Activated CD4-positive, alpha-beta T cell treated with anti-CD3 and anti-CD28 coated beads, Interleukin-2, amount 10 ng/mL, durations not matched to agents 24 days and 14 days (primary cell): ENCODE measurements around the gene SLC35F3. TPM values are rescaled to one million over a fixed set of nuclear protein-coding genes. Genes with fewer than 3 reads are reported as not detected.

Source experiments
- DNase-seq: peaks from one replicate; pipeline ENCODE4 v3.0.0; 2022
- H3K27ac Mint-ChIP-seq: one replicate; pipeline ENCODE4 v1.8.0; 2022; ENCODE audit warnings: mild to moderate bottlenecking, mixed read lengths
- H3K27me3 Mint-ChIP-seq: one replicate; pipeline ENCODE4 v1.8.0; 2022; ENCODE audit warnings: mixed read lengths
- H3K36me3 Mint-ChIP-seq: one replicate; pipeline ENCODE4 v1.8.0; 2022; ENCODE audit warnings: low read depth, mild to moderate bottlenecking, mixed read lengths
- H3K4me1 Mint-ChIP-seq: one replicate; pipeline ENCODE4 v1.8.0; 2021; ENCODE audit warnings: mixed read lengths
- H3K4me3 Mint-ChIP-seq: one replicate; pipeline ENCODE4 v1.8.0; 2022; ENCODE audit warnings: mild to moderate bottlenecking, moderate library complexity, mixed read lengths
- H3K9me3 Mint-ChIP-seq: one replicate; pipeline ENCODE4 v1.8.0; 2021; ENCODE audit warnings: mixed read lengths
- intact Hi-C: fragments of 100-400 bp; cut with micrococcal nuclease; formaldehyde crosslinking; loops from one replicate; pipeline ENCODE4 v1.15.1; 2023
- total RNA-seq: library from RNA; stranded (reverse); gene quantifications from 2 replicates; pipeline ENCODE4 v1.2.3, GENCODE V29; 2022

SLC35F3 gene
- total RNA-seq, 1 donor from 2014 or later: 10.9 TPM

GRCh38 chr1:234094172-234094571, 189.7 kb downstream of the SLC35F3 start:
- no peak overlapping the region for H3K4me3 Mint-ChIP-seq
- intact Hi-C loops: no loop called here

GRCh38 chr1:234096161-234096770, 191.8 kb downstream of the SLC35F3 start:
- Mint-ChIP-seq H3K36me3 (no peaks in the 10 kb centered on the region), H3K4me3 (no peak overlapping the region), H3K27me3 (peaks cover 15% of the 10 kb centered on the region), H3K4me1 (no peaks in the 10 kb centered on the region), H3K9me3 (no peaks in the 10 kb centered on the region), H3K27ac (no peak overlapping the region)
- DNase-seq: no peak
- intact Hi-C loops: no loop called here

More at GRCh38 chr1:234094172-234094571, 189.7 kb downstream of the SLC35F3 start:
- H3K4me1 Mint-ChIP-seq: no peaks in the 10 kb centered on the region
- no peaks in the 10 kb centered on the region for H3K36me3 Mint-ChIP-seq
- no peaks in the 10 kb centered on the region for H3K9me3 Mint-ChIP-seq
- no peak overlapping the region for H3K27ac Mint-ChIP-seq
- DNase-seq: no peak
- peaks cover 14% of the 10 kb centered on the region for H3K27me3 Mint-ChIP-seq

GRCh38 chr1:234102583-234102982, 198.1 kb downstream of the SLC35F3 start:
- Mint-ChIP-seq H3K4me3 (no peak overlapping the region), H3K27ac (no peak overlapping the region), H3K36me3 (no peaks in the 10 kb centered on the region), H3K27me3 (peaks cover 29% of the 10 kb centered on the region), H3K9me3 (no peaks in the 10 kb centered on the region), H3K4me1 (no peaks in the 10 kb centered on the region)
- DNase-seq: no peak
- intact Hi-C loops: no loop called here

DNA sequence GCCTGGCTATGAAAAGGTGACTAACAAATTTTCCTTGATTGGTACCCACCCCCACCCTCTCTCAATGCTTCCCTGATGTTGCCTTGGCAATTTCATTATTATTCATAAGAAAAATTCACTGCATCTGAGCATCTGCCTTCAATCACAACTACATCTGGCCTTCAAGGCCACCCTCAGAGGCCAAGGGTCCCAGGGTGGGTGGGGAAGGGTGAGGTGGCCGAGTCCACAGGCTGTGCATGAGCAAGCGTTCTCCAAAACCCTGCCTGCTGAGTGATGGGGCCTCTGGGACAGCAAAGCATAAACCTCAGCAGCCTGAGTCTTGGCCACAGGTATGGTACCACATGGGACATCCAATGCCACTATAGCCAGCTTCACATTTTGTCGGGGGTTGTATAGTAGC, 198.7 kb downstream of the SLC35F3 start:
- Mint-ChIP-seq H3K9me3 (no peaks in the 10 kb centered on the region), H3K27ac (no peak overlapping the region), H3K4me3 (no peak overlapping the region), H3K36me3 (no peaks in the 10 kb centered on the region), H3K4me1 (no peaks in the 10 kb centered on the region), H3K27me3 (peaks cover 29% of the 10 kb centered on the region)
- DNase-seq: no peak
- intact Hi-C loops: no loop called here

DNA sequence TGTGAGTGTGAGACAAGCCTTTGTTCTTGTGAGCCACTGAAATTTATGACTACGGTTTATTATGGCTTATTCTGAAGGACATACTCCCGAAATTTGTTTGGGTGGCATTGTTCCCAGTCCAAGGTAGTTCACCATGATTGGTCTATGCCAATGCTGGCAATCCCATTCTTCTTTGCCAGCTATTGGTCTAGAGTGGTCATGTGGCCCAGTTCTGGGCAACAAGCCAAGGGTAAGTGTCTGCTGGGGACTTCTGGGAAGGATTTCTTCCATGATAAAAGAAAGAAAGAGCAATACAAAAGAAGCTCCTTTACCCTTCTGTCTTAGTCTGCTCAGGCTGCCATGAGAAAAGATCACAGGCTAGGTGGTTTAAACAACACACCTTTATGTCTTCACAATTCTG, 201.6 kb downstream of the SLC35F3 start:
- peaks cover 43% of the 10 kb centered on the region for H3K27me3 Mint-ChIP-seq
- H3K9me3 Mint-ChIP-seq: no peaks in the 10 kb centered on the region
- DNase-seq: no peak
- H3K36me3 Mint-ChIP-seq: no peaks in the 10 kb centered on the region
- no peak overlapping the region for H3K4me3 Mint-ChIP-seq
- H3K4me1 Mint-ChIP-seq: no peaks in the 10 kb centered on the region
- intact Hi-C loops: no loop called here
- H3K27ac Mint-ChIP-seq: no peak overlapping the region

DNA sequence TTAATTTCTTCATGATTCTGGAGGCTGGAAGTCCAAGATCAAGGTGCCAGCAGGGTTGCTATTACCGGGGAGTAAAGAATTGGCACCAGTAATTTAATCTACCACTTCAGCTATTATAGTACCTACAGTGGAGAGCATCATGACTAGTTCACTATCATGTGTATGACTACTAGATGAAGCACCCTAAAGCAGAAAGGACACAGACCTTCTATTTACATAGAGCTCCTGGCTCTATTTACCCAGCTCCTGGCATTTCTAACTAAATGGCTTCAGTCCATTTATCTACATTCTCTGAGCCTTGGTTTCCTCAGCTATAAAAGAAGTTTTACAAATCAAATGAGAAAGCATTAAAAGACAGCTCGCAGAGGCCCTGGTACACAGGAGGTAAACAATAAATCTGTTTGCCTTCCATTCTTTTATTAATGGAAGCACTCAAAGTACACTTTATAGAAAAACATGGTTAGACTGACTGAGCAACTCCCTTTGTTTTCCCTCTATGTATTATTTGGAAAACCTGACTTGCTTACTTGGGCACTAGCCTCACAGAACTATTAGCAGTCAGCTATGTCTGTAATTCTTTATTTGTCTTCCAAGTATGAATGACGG, 203.0 kb downstream of the SLC35F3 start:
- Mint-ChIP-seq H3K4me1 (no peaks in the 10 kb centered on the region), H3K27me3 (peaks cover 31% of the 10 kb centered on the region), H3K27ac (no peak overlapping the region), H3K9me3 (no peaks in the 10 kb centered on the region), H3K4me3 (no peak overlapping the region), H3K36me3 (no peaks in the 10 kb centered on the region)
- DNase-seq: no peak
- intact Hi-C loops: no loop called here

DNA sequence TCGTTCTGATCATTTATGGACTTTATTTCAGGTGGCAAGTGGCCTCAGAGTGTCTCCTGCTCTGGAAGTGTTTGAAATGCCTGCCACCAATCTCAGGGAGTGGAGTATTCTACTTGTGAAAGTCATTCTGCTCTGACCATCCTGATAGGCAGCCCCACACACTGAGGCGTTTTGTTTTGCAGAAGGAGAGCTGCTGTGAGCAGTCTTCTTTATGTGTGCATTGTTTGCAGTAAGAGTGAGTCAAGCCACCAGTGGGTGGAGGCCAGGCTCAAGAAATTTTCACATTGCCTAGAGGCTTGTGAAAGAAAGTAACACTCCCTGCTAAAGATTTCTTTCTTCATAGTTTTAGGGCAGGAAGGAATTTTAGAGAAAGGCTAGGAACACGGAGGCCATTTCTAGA, 204.4 kb downstream of the SLC35F3 start:
- no peak overlapping the region for H3K4me3 Mint-ChIP-seq
- no peaks in the 10 kb centered on the region for H3K36me3 Mint-ChIP-seq
- H3K27ac Mint-ChIP-seq: no peak overlapping the region
- peaks cover 25% of the 10 kb centered on the region for H3K27me3 Mint-ChIP-seq
- no peaks in the 10 kb centered on the region for H3K4me1 Mint-ChIP-seq
- H3K9me3 Mint-ChIP-seq: no peaks in the 10 kb centered on the region
- intact Hi-C loops: no loop called here
- DNase-seq: no peak

GRCh38 chr1:234109840-234110239, 205.4 kb downstream of the SLC35F3 start:
- Mint-ChIP-seq H3K27me3 (peaks cover 27% of the 10 kb centered on the region), H3K4me3 (no peak overlapping the region), H3K4me1 (peaks cover 2% of the 10 kb centered on the region), H3K9me3 (no peaks in the 10 kb centered on the region), H3K36me3 (no peaks in the 10 kb centered on the region), H3K27ac (no peak overlapping the region)
- no peak for DNase-seq
- intact Hi-C loops: loop anchor here (10.0 kb wide), 2 partner anchors 295 to 365 kb away; partner anchors contain the start of gene TARBP1

- Mint-ChIP-seq H3K4me1 (peaks cover 7% of the 10 kb centered on the region), H3K27me3 (peaks cover 38% of the 10 kb centered on the region), H3K4me3 (no peak overlapping the region), H3K36me3 (no peaks in the 10 kb centered on the region), H3K27ac (no peak overlapping the region), H3K9me3 (no peaks in the 10 kb centered on the region)
- intact Hi-C loops: loop anchor here (10.0 kb wide), 2 partner anchors 293 to 363 kb away; partner anchors contain the start of gene TARBP1
- no peak for DNase-seq
Measured at GRCh38 chr1:234111458-234112142, 207.1 kb downstream of the SLC35F3 start.

DNA sequence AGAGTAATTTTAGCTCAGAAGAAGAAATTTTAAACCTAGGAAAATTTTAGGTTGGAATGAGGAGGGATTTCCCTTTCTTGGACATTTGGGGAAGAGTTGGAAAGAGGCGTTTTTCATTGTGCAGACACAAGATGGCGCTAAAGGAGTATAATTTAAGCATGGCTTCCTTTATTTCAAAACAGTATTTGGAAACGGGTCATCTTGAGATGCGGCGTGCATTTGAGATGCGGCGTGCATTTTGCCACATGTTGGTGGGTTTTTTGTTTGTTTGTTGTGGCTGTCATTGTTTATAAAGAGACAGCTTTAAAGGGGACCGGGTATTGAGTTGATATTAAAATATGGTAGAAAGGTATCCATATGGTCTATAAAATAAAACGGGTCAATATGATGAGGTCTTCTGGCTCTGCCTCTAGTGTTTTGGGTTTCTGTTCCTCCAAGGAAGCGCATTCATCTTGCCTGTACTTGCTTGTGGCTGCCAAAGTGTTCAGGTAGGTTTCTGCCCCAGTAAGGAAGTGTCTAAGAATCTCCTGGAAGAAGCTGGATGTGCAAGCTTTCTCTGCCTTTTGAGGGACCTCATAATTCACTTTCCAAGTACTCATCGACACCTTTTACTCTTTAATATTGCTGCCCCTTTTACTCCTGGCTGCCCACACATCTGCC, 210.3 kb downstream of the SLC35F3 start:
- Mint-ChIP-seq H3K27me3 (peaks cover 32% of the 10 kb centered on the region), H3K36me3 (no peaks in the 10 kb centered on the region), H3K27ac (no peak overlapping the region), H3K4me1 (peaks cover 7% of the 10 kb centered on the region), H3K9me3 (no peaks in the 10 kb centered on the region), H3K4me3 (peak overlapping the region; percentile 57)
- DNase-seq: peak; percentile 76
- intact Hi-C loops: loop anchor here (1.0 to 10.0 kb wide), 4 partner anchors 196 to 360 kb away; partner anchors contain the start of gene TARBP1

DNA sequence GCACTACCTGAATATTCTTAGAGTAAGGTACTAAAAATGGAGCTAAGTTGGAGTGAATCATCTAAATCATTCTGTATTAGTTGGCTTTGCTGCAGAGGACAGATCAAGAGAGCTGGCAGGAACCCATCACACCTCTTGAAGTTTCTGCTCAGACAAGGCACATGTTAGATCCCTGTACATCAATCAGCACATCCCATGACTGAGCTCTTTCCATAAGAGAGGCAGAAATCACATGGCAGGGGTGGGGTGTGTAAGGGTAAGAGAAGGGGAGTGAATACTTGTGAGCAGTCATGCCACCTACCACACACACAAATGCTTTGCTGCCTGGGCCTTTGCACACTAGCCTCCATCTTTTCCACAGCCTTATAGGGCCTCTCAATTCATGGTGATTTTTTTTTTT, 214.4 kb downstream of the SLC35F3 start:
- peaks cover 4% of the 10 kb centered on the region for H3K9me3 Mint-ChIP-seq
- H3K27me3 Mint-ChIP-seq: peaks cover 28% of the 10 kb centered on the region
- no peak overlapping the region for H3K27ac Mint-ChIP-seq
- H3K4me3 Mint-ChIP-seq: no peak overlapping the region
- H3K36me3 Mint-ChIP-seq: no peaks in the 10 kb centered on the region
- no peak for DNase-seq
- H3K4me1 Mint-ChIP-seq: peaks cover 7% of the 10 kb centered on the region
- intact Hi-C loops: loop anchor here (10.0 kb wide), 2 partner anchors 286 to 356 kb away; partner anchors contain the start of gene TARBP1

DNA sequence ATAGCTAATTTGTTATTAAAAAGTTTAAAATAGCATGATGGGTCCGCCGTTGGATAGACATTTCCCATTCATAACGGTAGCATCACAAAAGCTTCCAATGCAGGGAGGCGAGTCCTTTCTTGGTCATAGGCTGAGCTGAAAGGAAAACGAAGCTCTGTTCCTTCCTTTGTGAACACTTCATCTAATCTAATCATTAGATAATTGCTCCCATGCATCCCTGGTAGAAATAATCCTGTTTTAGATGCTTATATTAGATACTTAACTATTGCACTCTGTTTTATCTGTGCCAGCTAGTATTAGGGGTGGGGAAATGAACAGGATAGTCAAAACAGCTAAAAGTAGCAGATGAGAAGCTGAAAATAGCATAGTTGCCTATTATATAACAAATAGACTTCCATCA, 215.0 kb downstream of the SLC35F3 start:
- intact Hi-C loops: loop anchor here (10.0 kb wide), 2 partner anchors 285 to 355 kb away; partner anchors contain the start of gene TARBP1
- Mint-ChIP-seq H3K4me1 (peaks cover 7% of the 10 kb centered on the region), H3K4me3 (no peak overlapping the region), H3K36me3 (no peaks in the 10 kb centered on the region), H3K27me3 (peaks cover 30% of the 10 kb centered on the region), H3K27ac (no peak overlapping the region), H3K9me3 (peaks cover 4% of the 10 kb centered on the region)
- DNase-seq: no peak

- Mint-ChIP-seq H3K4me3 (no peak overlapping the region), H3K4me1 (no peaks in the 10 kb centered on the region), H3K36me3 (no peaks in the 10 kb centered on the region), H3K9me3 (peaks cover 4% of the 10 kb centered on the region), H3K27ac (no peak overlapping the region), H3K27me3 (peaks cover 27% of the 10 kb centered on the region)
- intact Hi-C loops: no loop called here
- DNase-seq: no peak
Measured at GRCh38 chr1:234120327-234120944, 216.0 kb downstream of the SLC35F3 start.
